GM13976 (cell line): ENCODE results near the gene ARF6.
A peak's percentile ranks its signal among the peaks of the same experiment; 100 is the strongest.
"Not testable (repeated sequence)": the region's sequence is repeated elsewhere in the genome, so short reads cannot be mapped to it uniquely, and the experiment has no call there.

Source experiments
- DNase-seq: peaks from one replicate; pipeline ENCODE4 v3.0.0; 2012; ENCODE audit warnings: low spot score
- in situ Hi-C: fragments of 300-500 bp; cut with MboI; formaldehyde crosslinking; loops from one replicate; pipeline ENCODE4 v1.12.0; 2022; ENCODE audit warnings: low sequenced_read_pairs, mixed read lengths, inconsistent platforms; ENCODE audit not compliant: unreplicated experiment
- TF ChIP-seq, protein P1 (sequence below): IDR thresholded peaks from 2 replicates; pipeline ENCODE4 v1.5.1; 2012; ENCODE audit warnings: borderline replicate concordance, mild to moderate bottlenecking; ENCODE audit not compliant: insufficient read depth; ENCODE audit errors: extremely low read depth, missing control alignments, control extremely low read depth

The ARF6 gene

DNA sequence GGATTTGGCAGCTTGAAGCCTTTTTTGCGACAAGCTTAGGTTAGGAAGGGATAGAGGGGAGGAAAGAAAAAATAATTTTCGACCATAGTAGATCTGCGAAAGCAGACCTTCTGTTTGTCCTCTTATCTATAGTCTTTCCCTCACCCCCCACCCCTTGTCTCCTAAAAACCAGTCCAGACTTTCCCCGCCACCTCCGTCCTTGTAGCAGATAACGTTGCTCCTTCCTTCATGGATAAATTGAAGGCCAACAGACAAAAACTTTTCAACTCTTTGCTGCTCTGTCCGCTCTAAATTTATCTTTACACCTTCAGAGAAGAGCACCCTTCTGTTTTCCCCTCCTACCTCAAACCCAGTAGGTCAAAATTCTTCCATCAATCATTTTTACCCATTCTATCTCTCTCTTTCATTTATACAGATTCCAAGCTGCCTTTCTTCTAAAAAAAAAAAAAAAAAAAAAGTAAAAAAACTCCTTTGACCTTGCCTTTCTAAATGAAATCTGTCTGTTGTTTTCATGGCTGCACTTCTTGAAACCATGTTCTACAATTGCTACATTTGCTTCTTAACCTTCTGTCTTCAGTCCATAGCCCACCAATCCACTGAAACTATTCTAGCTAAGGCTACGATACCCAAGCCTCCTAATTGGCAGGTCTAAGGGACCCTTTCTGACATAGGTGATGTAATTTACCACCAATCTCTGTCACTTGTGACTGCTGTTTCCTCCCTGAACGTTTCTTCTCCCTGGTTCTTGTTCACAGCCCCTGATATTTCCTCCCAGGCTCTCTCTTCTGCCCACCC is 29.2 kb upstream of the ARF6 start:
- TF ChIP-seq, protein P1, sequence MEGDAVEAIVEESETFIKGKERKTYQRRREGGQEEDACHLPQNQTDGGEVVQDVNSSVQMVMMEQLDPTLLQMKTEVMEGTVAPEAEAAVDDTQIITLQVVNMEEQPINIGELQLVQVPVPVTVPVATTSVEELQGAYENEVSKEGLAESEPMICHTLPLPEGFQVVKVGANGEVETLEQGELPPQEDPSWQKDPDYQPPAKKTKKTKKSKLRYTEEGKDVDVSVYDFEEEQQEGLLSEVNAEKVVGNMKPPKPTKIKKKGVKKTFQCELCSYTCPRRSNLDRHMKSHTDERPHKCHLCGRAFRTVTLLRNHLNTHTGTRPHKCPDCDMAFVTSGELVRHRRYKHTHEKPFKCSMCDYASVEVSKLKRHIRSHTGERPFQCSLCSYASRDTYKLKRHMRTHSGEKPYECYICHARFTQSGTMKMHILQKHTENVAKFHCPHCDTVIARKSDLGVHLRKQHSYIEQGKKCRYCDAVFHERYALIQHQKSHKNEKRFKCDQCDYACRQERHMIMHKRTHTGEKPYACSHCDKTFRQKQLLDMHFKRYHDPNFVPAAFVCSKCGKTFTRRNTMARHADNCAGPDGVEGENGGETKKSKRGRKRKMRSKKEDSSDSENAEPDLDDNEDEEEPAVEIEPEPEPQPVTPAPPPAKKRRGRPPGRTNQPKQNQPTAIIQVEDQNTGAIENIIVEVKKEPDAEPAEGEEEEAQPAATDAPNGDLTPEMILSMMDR, result no peak
- in situ Hi-C loops, result loop anchor here (10.0 to 25.0 kb wide), 2 partner anchors 231 to 674 kb away; partner anchors contain the start of gene MAP4K5
- no peak for DNase-seq

DNA sequence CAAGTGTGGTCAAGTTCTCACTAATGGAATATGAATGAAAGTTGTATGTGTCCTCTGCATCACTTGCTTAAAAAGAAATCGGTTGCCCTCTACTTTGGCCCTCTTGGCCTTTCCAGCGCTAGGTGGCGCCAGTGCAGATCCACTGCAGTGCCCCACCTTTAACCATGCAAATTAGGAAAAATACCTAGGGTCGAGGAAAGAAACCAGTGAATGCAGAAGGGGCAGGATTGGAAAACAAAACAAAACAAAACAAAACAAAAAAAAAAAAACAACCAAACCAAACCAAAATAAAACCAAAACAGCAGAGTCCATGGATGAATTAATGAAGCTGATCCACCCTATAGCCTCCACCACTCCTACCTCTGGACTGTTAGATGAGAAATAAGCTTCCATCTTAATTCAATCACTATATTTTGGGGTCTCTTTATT is 27.4 kb upstream of the ARF6 start:
- TF ChIP-seq, protein P1, result peak; percentile 86
- in situ Hi-C loops, result loop anchor here (10.0 to 25.0 kb wide), 2 partner anchors 229 to 672 kb away; partner anchors contain the start of gene MAP4K5
- no peak for DNase-seq

DNA sequence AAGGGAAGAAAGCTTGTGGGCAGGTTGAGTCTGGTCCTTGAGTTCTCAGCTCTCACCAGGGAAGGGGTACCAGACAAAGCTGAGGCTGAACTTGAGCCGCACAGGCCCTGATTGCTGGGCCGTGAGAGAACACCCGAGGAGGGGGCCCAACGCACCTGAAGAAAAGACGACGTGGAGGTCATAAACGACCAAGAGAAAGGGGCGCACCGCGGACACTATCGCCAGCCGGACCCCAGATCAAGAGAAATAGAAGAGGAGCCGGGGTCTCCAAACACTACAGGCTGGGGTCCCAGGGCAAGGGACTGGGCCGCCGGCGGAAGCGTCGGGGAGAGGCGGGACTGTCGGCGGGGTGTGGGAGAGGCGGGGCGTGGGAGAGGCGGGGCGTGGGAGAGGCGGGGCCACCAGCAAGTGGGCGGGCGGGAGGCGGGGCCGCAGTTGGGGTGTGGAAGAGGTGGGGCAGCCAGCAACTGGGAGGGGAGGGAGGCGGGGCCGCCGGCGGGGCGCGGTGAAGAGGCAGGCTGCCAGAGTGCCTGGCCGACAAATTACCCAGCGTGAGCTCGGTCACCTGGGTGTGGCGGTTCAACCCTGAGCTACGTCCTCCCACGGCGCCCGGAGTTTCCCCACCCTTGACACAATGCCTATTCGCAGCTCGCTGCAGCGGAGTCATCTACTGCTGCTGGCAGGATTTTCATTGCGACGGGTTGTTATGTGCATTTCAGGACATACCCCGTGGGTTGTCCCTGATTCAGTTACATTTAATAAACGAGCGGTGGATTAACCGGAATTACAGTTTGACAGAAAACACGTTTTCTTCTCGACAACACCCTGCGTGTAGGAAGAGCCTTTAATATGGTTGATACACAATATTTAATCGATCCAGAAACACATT is 24.8 kb upstream of the ARF6 start:
- TF ChIP-seq, protein P1, result no peak
- peak; percentile 96 for DNase-seq
- in situ Hi-C loops, result loop anchor here (10.0 to 25.0 kb wide), 2 partner anchors 227 to 669 kb away; partner anchors contain the start of gene MAP4K5

DNA sequence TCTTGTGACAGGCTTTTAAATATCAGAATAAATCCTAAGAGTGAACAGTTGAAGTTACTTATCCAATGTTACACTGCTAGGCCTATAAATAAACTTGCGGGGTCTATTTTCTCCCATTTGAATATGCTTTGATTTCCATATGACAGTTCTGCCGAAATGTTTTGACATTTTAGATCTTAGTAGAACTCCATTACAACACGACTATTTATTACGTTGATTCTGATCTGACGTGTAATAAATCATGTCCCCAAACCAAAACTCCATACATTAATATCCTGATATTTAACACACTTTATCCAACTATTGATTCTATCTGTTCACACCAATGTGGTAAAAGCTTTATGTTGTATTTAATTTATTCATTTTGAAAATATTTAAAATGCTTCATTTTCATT is 24.2 kb upstream of the ARF6 start:
- TF ChIP-seq, protein P1, result no peak
- in situ Hi-C loops, result loop anchor here (10.0 to 25.0 kb wide), 2 partner anchors 226 to 669 kb away; partner anchors contain the start of gene MAP4K5
- DNase-seq, result no peak

DNA sequence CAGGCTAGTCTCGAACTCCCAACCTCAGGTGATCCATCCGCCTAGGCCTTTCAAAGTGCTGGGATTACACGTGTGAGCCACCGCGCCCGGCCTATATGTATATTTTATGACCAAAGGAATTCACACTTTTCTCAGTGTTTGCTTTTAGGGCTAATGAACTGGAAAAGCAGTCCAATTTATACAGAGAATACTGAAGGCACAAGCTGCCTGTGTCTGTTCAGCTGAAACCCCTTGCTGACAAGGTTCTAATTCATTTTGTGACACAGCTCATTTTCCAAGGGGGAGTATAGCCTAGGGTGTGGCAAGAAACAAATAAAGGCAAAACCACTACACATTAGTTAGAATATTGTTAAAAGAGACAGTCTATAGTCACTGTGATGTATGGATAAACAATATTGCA is 22.0 kb upstream of the ARF6 start:
- TF ChIP-seq, protein P1, result no peak
- in situ Hi-C loops, result loop anchor here (25.0 kb wide), 1 partner anchor 666 kb away; the partner anchor contains the start of gene MAP4K5
- no peak for DNase-seq

DNA sequence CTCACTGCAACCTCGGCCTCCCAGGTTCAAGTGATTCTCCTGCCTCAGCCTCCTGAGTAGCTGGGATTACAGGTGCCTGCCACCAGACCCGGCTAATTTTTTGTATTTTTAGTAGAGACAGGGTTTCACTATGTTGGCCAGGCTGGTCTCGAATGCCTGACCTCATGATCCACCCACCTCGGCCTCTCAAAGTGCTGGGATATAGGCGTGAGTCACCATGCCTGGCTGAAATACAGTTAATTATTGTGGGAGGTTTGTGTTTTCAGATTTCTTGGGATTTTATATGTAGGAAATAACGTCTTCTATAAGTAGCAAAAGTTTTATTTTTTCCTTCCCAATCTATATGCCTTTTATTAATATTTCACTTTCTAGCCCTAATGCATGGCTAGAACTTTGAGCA is 19.3 kb upstream of the ARF6 start:
- in situ Hi-C loops, result loop anchor here (25.0 kb wide), 1 partner anchor 664 kb away; the partner anchor contains the start of gene MAP4K5
- not testable (repeated sequence) for DNase-seq
